Fibroblast of lung (primary cell): Measurements from ENCODE around the gene RSPH9. TPM values are rescaled to one million over a fixed set of nuclear protein-coding genes. Genes with fewer than 3 reads are reported as not detected.

ENCODE experiments used
- DNase-seq, 2 donors: peaks; one replicate each; pipeline versions ENCODE4 v3.0.0 to v3.0.0-alpha.2; 2010; ENCODE audit warnings: low read depth in 2 of 2
- H2AFZ ChIP-seq: 2 replicates; pipeline ENCODE4 v1.5.1; 2012; ENCODE audit warnings: low read length, control low read depth, inconsistent platforms
- H3K27ac ChIP-seq: 2 replicates; pipeline ENCODE4 v1.5.1; 2011; ENCODE audit warnings: low read length, control low read depth; ENCODE audit not compliant: insufficient read depth
- H3K27me3 ChIP-seq: 2 replicates; pipeline ENCODE4 v1.5.1; 2011; ENCODE audit warnings: mild to moderate bottlenecking, low read length; ENCODE audit not compliant: control insufficient read depth, insufficient read depth
- H3K36me3 ChIP-seq: 2 replicates; pipeline ENCODE4 v1.5.1; 2011; ENCODE audit warnings: low read length; ENCODE audit not compliant: control insufficient read depth, insufficient read depth
- H3K4me1 ChIP-seq: 2 replicates; pipeline ENCODE4 v1.5.1; 2011; ENCODE audit warnings: low read length; ENCODE audit not compliant: control insufficient read depth, insufficient read depth; ENCODE audit errors: extremely low read depth
- H3K4me2 ChIP-seq: 2 replicates; pipeline ENCODE4 v1.5.1; 2011; ENCODE audit warnings: low read length, control low read depth; ENCODE audit not compliant: insufficient read depth; ENCODE audit errors: extremely low read depth
- H3K4me3 ChIP-seq, 4 experiments: fragments of 200-600 bp in 1 of 4; sonication (generic) in 1 of 4; replicated peaks in 1 of 4; 2 replicates each; pipeline ENCODE4 v1.5.1; 2011 to 2016; ENCODE audit warnings: low read length in 4 of 4, low read depth in 3 of 4, mild to moderate bottlenecking in 3 of 4, control low read depth in 2 of 4, inconsistent platforms in 1 of 4, mixed read lengths in 1 of 4; ENCODE audit not compliant: insufficient read depth in 1 of 4; ENCODE audit errors: control extremely low read depth in 1 of 4
- H3K79me2 ChIP-seq: 2 replicates; pipeline ENCODE4 v1.5.1; 2012; ENCODE audit warnings: mild to moderate bottlenecking, low read length, inconsistent platforms; ENCODE audit not compliant: control insufficient read depth, insufficient read depth
- H3K9ac ChIP-seq: 2 replicates; pipeline ENCODE4 v1.5.1; 2011; ENCODE audit warnings: mild to moderate bottlenecking, low read length, control low read depth; ENCODE audit not compliant: insufficient read depth
- H3K9me3 ChIP-seq: 2 replicates; pipeline ENCODE4 v1.5.1; 2012; ENCODE audit warnings: low read depth, low read length; ENCODE audit not compliant: control insufficient read depth, insufficient read depth
- H4K20me1 ChIP-seq: 2 replicates; pipeline ENCODE4 v1.5.1; 2011; ENCODE audit warnings: low read length; ENCODE audit not compliant: control insufficient read depth, insufficient read depth; ENCODE audit errors: extremely low read depth
- CTCF ChIP-seq, 2 donors: IDR thresholded peaks in 1 of 2; conservative IDR thresholded peaks in 1 of 2; 1 replicate in 1 of 2; 2 replicates in 1 of 2; pipeline ENCODE4 v1.5.1; 2011 to 2012; ENCODE audit warnings: low read length in 2 of 2, control low read depth in 1 of 2, inconsistent platforms in 1 of 2, low read depth in 1 of 2, mild to moderate bottlenecking in 1 of 2
- EZH2 ChIP-seq: IDR thresholded peaks from 2 replicates; pipeline ENCODE4 v1.5.1; 2012; ENCODE audit warnings: low read length, control low read depth, mild to moderate bottlenecking; ENCODE audit errors: missing control alignments
- polyA plus RNA-seq, 2 donors: library from polyadenylated mRNA; depleted of rRNA in 1 of 2; stranded (reverse) in 1 of 2; unstranded in 1 of 2; fragments of >200 nt; gene quantifications; 2 replicates each; pipeline ENCODE4 v1.2.1, GENCODE V29; 2011 to 2012; ENCODE audit warnings: missing spikeins in 1 of 2
- total RNA-seq: library from RNA; depleted of rRNA; stranded (reverse); fragments of >200 nt; gene quantifications from 2 replicates; pipeline ENCODE4 v1.2.1, GENCODE V29; 2014

Gene RSPH9
- total and polyA plus RNA-seq, 2 donors (not counting 1 experiment from before 2014, with no cell fraction given): 0.87 to 1.7 TPM

- Histone ChIP-seq H3K36me3 (peaks cover 21% of the 10 kb centered on the region), H3K27ac (no peak overlapping the region), H3K9me3 (no peaks in the 10 kb centered on the region), H3K4me3 (no peak overlapping the region), H3K27me3 (no peaks in the 10 kb centered on the region), H3K9ac (no peak overlapping the region), H4K20me1 (no peaks in the 10 kb centered on the region), H3K79me2 (peaks cover 12% of the 10 kb centered on the region), H3K4me1 (peaks cover 6% of the 10 kb centered on the region), H3K4me2 (no peak overlapping the region), H2AFZ (no peak overlapping the region)
- no peak for DNase-seq
- TF ChIP-seq EZH2 (no peak), CTCF (conservative IDR thresholded peaks at IDR 0.05 in 1 of 2, IDR thresholded peaks at IDR 0.05 in 1 of 2; ENCODE audit: low read depth in 1 of 2, low read length in 2 of 2) (no peak)
Observed at GRCh38 chr6:43678341-43678740, 33.5 kb downstream of the RSPH9 start.

- Histone ChIP-seq H3K27me3 (no peaks in the 10 kb centered on the region), H3K4me1 (peaks cover under 1% of the 10 kb centered on the region), H3K36me3 (peaks cover 16% of the 10 kb centered on the region), H3K79me2 (peaks cover 16% of the 10 kb centered on the region), H3K27ac (no peak overlapping the region), H2AFZ (no peak overlapping the region), H3K4me3 (no peak overlapping the region), H3K9ac (no peak overlapping the region), H3K9me3 (no peaks in the 10 kb centered on the region), H3K4me2 (no peak overlapping the region), H4K20me1 (no peaks in the 10 kb centered on the region)
- TF ChIP-seq EZH2: no peak
- no peak for TF ChIP-seq CTCF (conservative IDR thresholded peaks at IDR 0.05 in 1 of 2, IDR thresholded peaks at IDR 0.05 in 1 of 2; ENCODE audit: low read depth in 1 of 2, low read length in 2 of 2)
- no peak for DNase-seq
Observed at GRCh38 chr6:43679057-43679456, 34.2 kb downstream of the RSPH9 start.

- no peaks in the 10 kb centered on the region for H4K20me1 ChIP-seq
- H3K27me3 ChIP-seq: no peaks in the 10 kb centered on the region
- H3K9ac ChIP-seq: no peak overlapping the region
- H3K4me1 ChIP-seq: no peaks in the 10 kb centered on the region
- H3K27ac ChIP-seq: no peak overlapping the region
- no peak for DNase-seq
- TF ChIP-seq CTCF (conservative IDR thresholded peaks at IDR 0.05 in 1 of 2, IDR thresholded peaks at IDR 0.05 in 1 of 2; ENCODE audit: low read depth in 1 of 2, low read length in 2 of 2): no peak
- TF ChIP-seq EZH2: no peak
- H3K36me3 ChIP-seq: peaks cover 8% of the 10 kb centered on the region
- H2AFZ ChIP-seq: no peak overlapping the region
- peaks cover 21% of the 10 kb centered on the region for H3K79me2 ChIP-seq
- no peak overlapping the region for H3K4me2 ChIP-seq
- H3K9me3 ChIP-seq: no peaks in the 10 kb centered on the region
- no peak overlapping the region for H3K4me3 ChIP-seq
Observed at GRCh38 chr6:43680308-43681200, 35.7 kb downstream of the RSPH9 start.
